GM21723 (cell line): Measurements from ENCODE around the gene PARN.
"Not testable (repeated sequence)": the region's sequence is repeated elsewhere in the genome, so short reads cannot be mapped to it uniquely, and the experiment has no call there.

Experiments used
- ATAC-seq: cut with Tn5 transposase; IDR thresholded peaks from one replicate; pipeline ENCODE4 v1.9.1; 2021; ENCODE audit warnings: mild to moderate bottlenecking, moderate library complexity; ENCODE audit not compliant: unreplicated experiment

Gene PARN

GRCh38 chr16:14632693-14633569 lies 2.9 kb upstream of the PARN start, which contains the start of gene BFAR:
Gene BFAR (plus strand): TSS chr16:14632951. CDS start chr16:14644347, 11,396 bp downstream.
- ATAC-seq, result peak; percentile 77

- ATAC-seq, result not testable (repeated sequence)
Observed at GRCh38 chr16:14630620-14631330, 715 bp upstream of the PARN start.

- ATAC-seq, result no peak
Observed at GRCh38 chr16:14629612-14629918, 495 bp downstream of the PARN start.

GRCh38 chr16:14628806-14629611 lies 1.1 kb downstream of the PARN start:
- ATAC-seq, result no peak

- ATAC-seq, result no peak
Observed at GRCh38 chr16:14627078-14627477, 3.0 kb downstream of the PARN start.

GRCh38 chr16:14618566-14618965 lies 11.5 kb downstream of the PARN start:
- ATAC-seq, result no peak

- no peak for ATAC-seq
Observed at GRCh38 chr16:14616280-14616679, 13.8 kb downstream of the PARN start.

GRCh38 chr16:14613991-14614390 lies 16.1 kb downstream of the PARN start:
- no peak for ATAC-seq

- no peak for ATAC-seq
Observed at GRCh38 chr16:14611660-14612059, 18.4 kb downstream of the PARN start.

GRCh38 chr16:14609716-14610115 lies 20.3 kb downstream of the PARN start:
- no peak for ATAC-seq

GRCh38 chr16:14608604-14609003 lies 21.5 kb downstream of the PARN start:
- ATAC-seq, result no peak

GRCh38 chr16:14608111-14608566 lies 21.9 kb downstream of the PARN start:
- peak; percentile 63 for ATAC-seq

GRCh38 chr16:14606102-14606501 lies 24.0 kb downstream of the PARN start:
- no peak for ATAC-seq

GRCh38 chr16:14602443-14602963 lies 27.6 kb downstream of the PARN start:
- no peak for ATAC-seq

GRCh38 chr16:14600164-14600563 lies 29.9 kb downstream of the PARN start:
- ATAC-seq, result no peak

GRCh38 chr16:14586637-14587305 lies 43.3 kb downstream of the PARN start:
- ATAC-seq, result no peak

- ATAC-seq, result no peak
Observed at GRCh38 chr16:14585287-14585686, 44.8 kb downstream of the PARN start.

GRCh38 chr16:14580926-14581325 lies 49.1 kb downstream of the PARN start:
- not testable (repeated sequence) for ATAC-seq

GRCh38 chr16:14579266-14579665 lies 50.8 kb downstream of the PARN start:
- ATAC-seq, result no peak

GRCh38 chr16:14576532-14576931 lies 53.5 kb downstream of the PARN start:
- no peak for ATAC-seq
